Astrocyte of the spinal cord (primary cell): Measurements from ENCODE around the gene ZNF627.
A peak's percentile ranks its signal among the peaks of the same experiment; 100 is the strongest.
"Not testable (repeated sequence)": the region's sequence is repeated elsewhere in the genome, so short reads cannot be mapped to it uniquely, and the experiment has no call there.

ENCODE experiments used
- DNase-seq: peaks from one replicate; pipeline ENCODE4 v3.0.0; 2011; ENCODE audit warnings: low read depth, low spot score
- H3K4me3 ChIP-seq: 2 replicates; pipeline ENCODE4 v1.5.1; 2011; ENCODE audit warnings: low read depth, mild to moderate bottlenecking, low read length, moderate library complexity
- CTCF ChIP-seq: IDR thresholded peaks from 2 replicates; pipeline ENCODE4 v1.5.1; 2012; ENCODE audit warnings: low read depth, mild to moderate bottlenecking, low read length, inconsistent platforms
- in situ Hi-C: cut with HindIII; loops from 2 replicates; pipeline ENCODE4 v1.10.0; 2017; ENCODE audit warnings: low sequenced_read_pairs

Gene ZNF627

DNA sequence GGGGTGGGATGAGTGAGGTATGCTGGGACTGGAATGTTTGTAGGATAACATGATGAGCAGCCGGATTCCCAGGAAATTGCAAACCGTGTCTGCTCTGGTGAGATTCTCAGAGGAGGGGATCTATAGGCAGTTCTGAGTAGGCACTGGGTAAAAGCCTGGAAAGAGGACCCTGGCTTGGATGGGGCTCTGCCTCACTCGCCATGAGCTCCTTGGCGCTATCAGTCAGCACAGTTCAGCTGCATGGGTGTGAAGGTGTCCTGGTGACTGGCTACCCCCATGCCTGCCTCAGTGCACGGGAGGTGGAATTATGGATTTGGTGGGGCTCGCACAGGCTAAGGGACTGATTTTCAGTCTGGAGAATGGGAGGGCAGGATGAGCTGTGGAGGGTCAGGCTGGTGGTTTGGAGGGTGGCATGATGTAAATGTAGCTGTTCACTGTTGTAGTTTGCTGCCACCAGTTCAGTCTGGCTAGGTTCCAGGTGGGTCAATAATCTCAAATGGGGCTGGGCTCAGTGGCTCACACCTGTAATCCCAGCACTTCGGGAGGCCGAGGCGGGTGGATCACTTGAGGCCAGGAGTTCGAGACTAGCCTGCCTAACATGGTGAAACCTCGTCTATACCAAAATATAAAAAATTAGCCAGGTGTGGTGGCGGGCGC is 9.2 kb upstream of the ZNF627 start:
- TF ChIP-seq CTCF, result no peak
- no peak overlapping the region for H3K4me3 ChIP-seq
- in situ Hi-C loops, result no loop called here

GRCh38 chr19:11594084-11594483 is 3.2 kb upstream of the ZNF627 start:
- H3K4me3 ChIP-seq, result no peak overlapping the region
- in situ Hi-C loops, result no loop called here
- DNase-seq, result no peak
- no peak for TF ChIP-seq CTCF

More for the DNA sequence above, 9.2 kb upstream of the ZNF627 start:
- DNase-seq, result no peak

- no peak overlapping the region for H3K4me3 ChIP-seq
- in situ Hi-C loops, result no loop called here
- TF ChIP-seq CTCF, result no peak
- DNase-seq, result no peak
Measured at GRCh38 chr19:11596156-11596555, 1.1 kb upstream of the ZNF627 start.

- peak overlapping the region; percentile 98 for H3K4me3 ChIP-seq
- in situ Hi-C loops, result no loop called here
- no peak for DNase-seq
- no peak for TF ChIP-seq CTCF
Measured at GRCh38 chr19:11598103-11598483, 810 bp downstream of the ZNF627 start.

DNA sequence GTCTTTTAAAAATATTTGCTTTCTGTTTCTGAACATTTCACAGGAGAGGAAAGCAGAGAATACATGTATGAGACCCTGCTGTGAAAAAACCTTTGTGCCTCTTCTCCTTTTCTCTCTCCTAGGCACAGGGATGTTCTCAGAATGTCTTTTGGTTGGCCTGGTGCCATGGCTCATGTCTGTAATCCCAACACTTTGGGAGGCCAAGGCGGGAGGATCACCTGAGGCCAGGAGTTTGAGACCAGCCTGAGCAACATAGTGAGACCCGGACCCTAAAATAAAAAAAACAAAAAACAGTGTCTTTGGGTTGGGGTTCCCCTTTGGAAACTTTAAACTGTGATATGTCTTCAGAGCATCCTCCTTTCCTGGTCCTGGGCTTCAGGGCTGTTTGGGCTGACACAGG is 1.5 kb downstream of the ZNF627 start:
- in situ Hi-C loops, result no loop called here
- TF ChIP-seq CTCF, result no peak
- peak overlapping the region; percentile 98 for H3K4me3 ChIP-seq
- DNase-seq, result no peak

- in situ Hi-C loops, DNase-seq, H3K4me3 ChIP-seq: not testable (repeated sequence)
Measured at GRCh38 chr19:11599704-11600103, 2.4 kb downstream of the ZNF627 start.

GRCh38 chr19:11606484-11606883 is 9.2 kb downstream of the ZNF627 start:
- DNase-seq, result no peak
- no peak for TF ChIP-seq CTCF
- H3K4me3 ChIP-seq, result no peak overlapping the region
- in situ Hi-C loops, result no loop called here
